ENCODE data around the gene MIA.

Gene MIA

DNA sequence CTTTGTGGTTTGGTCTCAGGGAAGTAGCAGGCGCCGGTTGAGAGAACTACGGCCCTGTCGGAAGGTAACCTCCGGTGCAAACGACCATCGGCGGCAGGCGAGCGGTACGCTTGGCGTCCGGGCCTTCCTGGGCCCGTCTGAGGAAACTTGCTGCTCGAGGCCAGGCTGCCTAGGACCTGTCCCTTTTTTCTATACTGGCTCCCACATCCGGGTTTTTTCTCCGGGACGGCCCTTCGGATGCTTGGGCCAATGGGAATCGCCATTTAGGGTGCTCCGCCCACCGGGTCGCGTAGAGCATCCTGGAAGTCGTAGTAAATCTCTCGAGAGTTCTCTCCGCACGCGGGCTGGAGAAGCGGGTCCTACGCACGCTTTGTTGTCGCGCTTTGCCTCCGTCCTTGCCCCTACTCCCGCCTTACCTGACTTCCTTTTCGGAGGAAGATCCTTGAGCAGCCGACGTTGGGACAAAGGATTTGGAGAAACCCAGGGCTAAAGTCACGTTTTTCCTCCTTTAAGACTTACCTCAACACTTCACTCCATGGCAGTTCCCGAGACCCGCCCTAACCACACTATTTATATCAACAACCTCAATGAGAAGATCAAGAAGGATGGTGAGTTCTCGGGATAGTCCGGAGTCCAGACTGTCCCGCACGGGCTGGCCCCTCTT lies 24.3 kb upstream of the MIA start, which contains the start of gene SNRPA:
TSS of gene SNRPA (plus strand) at position 330 of the 664 bp plus-strand sequence. CDS start at position 536, 206 bp downstream.
- no peaks in the 10 kb centered on the region for H3F3A ChIP-seq (ENCODE audit: insufficient read depth, low read length)
- no peaks in the 10 kb centered on the region for H3K9me2 ChIP-seq (ENCODE audit: low read depth, low read length)
- peak within 1 kb of the TSS; percentile 75 for H3K4me2 ChIP-seq (ENCODE audit: low read length)
- H3K9me3 ChIP-seq (ENCODE audit: low read length): no peaks in the 10 kb centered on the region
- H3K27me3 ChIP-seq (ENCODE audit: insufficient read depth, low read length): no peaks in the 10 kb centered on the region
- H3K9ac ChIP-seq (ENCODE audit: low read length): peak within 1 kb of the TSS; percentile 98
- no peaks in the 10 kb centered on the region for H4K20me1 ChIP-seq (ENCODE audit: insufficient read depth, low read length)
- peaks cover 61% of the 10 kb centered on the region for H3K4me1 ChIP-seq (ENCODE audit: insufficient read depth, low read length, severe bottlenecking)
- peak within 1 kb of the TSS; percentile 89 for H3K4me3 ChIP-seq (ENCODE audit: low read depth, low read length, poor library complexity, severe bottlenecking)
- no peak for TF ChIP-seq EZH2 (IDR thresholded peaks at IDR 0.05; ENCODE audit: borderline replicate concordance, low read length)
- TF ChIP-seq, protein P1, sequence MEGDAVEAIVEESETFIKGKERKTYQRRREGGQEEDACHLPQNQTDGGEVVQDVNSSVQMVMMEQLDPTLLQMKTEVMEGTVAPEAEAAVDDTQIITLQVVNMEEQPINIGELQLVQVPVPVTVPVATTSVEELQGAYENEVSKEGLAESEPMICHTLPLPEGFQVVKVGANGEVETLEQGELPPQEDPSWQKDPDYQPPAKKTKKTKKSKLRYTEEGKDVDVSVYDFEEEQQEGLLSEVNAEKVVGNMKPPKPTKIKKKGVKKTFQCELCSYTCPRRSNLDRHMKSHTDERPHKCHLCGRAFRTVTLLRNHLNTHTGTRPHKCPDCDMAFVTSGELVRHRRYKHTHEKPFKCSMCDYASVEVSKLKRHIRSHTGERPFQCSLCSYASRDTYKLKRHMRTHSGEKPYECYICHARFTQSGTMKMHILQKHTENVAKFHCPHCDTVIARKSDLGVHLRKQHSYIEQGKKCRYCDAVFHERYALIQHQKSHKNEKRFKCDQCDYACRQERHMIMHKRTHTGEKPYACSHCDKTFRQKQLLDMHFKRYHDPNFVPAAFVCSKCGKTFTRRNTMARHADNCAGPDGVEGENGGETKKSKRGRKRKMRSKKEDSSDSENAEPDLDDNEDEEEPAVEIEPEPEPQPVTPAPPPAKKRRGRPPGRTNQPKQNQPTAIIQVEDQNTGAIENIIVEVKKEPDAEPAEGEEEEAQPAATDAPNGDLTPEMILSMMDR (IDR thresholded peaks at IDR 0.05; ENCODE audit: low read length): no peak
- H3K79me2 ChIP-seq (ENCODE audit: insufficient read depth, low read length): peaks cover 49% of the 10 kb centered on the region
- H3K36me3 ChIP-seq (ENCODE audit: insufficient read depth, low read length): peaks cover 42% of the 10 kb centered on the region
- H3K27ac ChIP-seq (ENCODE audit: low read depth, low read length, poor library complexity, severe bottlenecking): peak within 1 kb of the TSS; percentile 84
- no peak within 1 kb of the TSS for H2AFZ ChIP-seq (ENCODE audit: low read length)

GRCh38 chr19:40752257-40752781 lies 23.0 kb upstream of the MIA start:
- H3K27ac ChIP-seq (ENCODE audit: low read depth, low read length, poor library complexity, severe bottlenecking): peak overlapping the region; percentile 84
- no peaks in the 10 kb centered on the region for H3K9me2 ChIP-seq (ENCODE audit: low read depth, low read length)
- peak overlapping the region; percentile 89 for H3K4me3 ChIP-seq (ENCODE audit: low read depth, low read length, poor library complexity, severe bottlenecking)
- peaks cover 71% of the 10 kb centered on the region for H3K4me1 ChIP-seq (ENCODE audit: insufficient read depth, low read length, severe bottlenecking)
- H3F3A ChIP-seq (ENCODE audit: insufficient read depth, low read length): no peaks in the 10 kb centered on the region
- TF ChIP-seq, protein P1 (IDR thresholded peaks at IDR 0.05; ENCODE audit: low read length): no peak
- TF ChIP-seq EZH2 (IDR thresholded peaks at IDR 0.05; ENCODE audit: borderline replicate concordance, low read length): no peak
- peak overlapping the region; percentile 70 for H3K4me2 ChIP-seq (ENCODE audit: low read length)
- H3K27me3 ChIP-seq (ENCODE audit: insufficient read depth, low read length): no peaks in the 10 kb centered on the region
- no peak overlapping the region for H2AFZ ChIP-seq (ENCODE audit: low read length)
- no peaks in the 10 kb centered on the region for H3K9me3 ChIP-seq (ENCODE audit: low read length)
- peaks cover 62% of the 10 kb centered on the region for H3K79me2 ChIP-seq (ENCODE audit: insufficient read depth, low read length)
- peak overlapping the region; percentile 98 for H3K9ac ChIP-seq (ENCODE audit: low read length)
- H3K36me3 ChIP-seq (ENCODE audit: insufficient read depth, low read length): peaks cover 55% of the 10 kb centered on the region
- no peaks in the 10 kb centered on the region for H4K20me1 ChIP-seq (ENCODE audit: insufficient read depth, low read length)

GRCh38 chr19:40754611-40755247 lies 20.6 kb upstream of the MIA start:
- no peaks in the 10 kb centered on the region for H3F3A ChIP-seq (ENCODE audit: insufficient read depth, low read length)
- H3K9me3 ChIP-seq (ENCODE audit: low read length): no peaks in the 10 kb centered on the region
- no peaks in the 10 kb centered on the region for H3K9me2 ChIP-seq (ENCODE audit: low read depth, low read length)
- no peaks in the 10 kb centered on the region for H4K20me1 ChIP-seq (ENCODE audit: insufficient read depth, low read length)
- H3K4me2 ChIP-seq (ENCODE audit: low read length): peak overlapping the region; percentile 73
- H3K4me1 ChIP-seq (ENCODE audit: insufficient read depth, low read length, severe bottlenecking): peaks cover 49% of the 10 kb centered on the region
- H3K27ac ChIP-seq (ENCODE audit: low read depth, low read length, poor library complexity, severe bottlenecking): peak overlapping the region; percentile 62
- TF ChIP-seq, protein P1 (IDR thresholded peaks at IDR 0.05; ENCODE audit: low read length): no peak
- no peak for TF ChIP-seq EZH2 (IDR thresholded peaks at IDR 0.05; ENCODE audit: borderline replicate concordance, low read length)
- no peak overlapping the region for H2AFZ ChIP-seq (ENCODE audit: low read length)
- H3K79me2 ChIP-seq (ENCODE audit: insufficient read depth, low read length): peaks cover 63% of the 10 kb centered on the region
- H3K36me3 ChIP-seq (ENCODE audit: insufficient read depth, low read length): peaks cover 76% of the 10 kb centered on the region
- H3K27me3 ChIP-seq (ENCODE audit: insufficient read depth, low read length): no peaks in the 10 kb centered on the region
- H3K9ac ChIP-seq (ENCODE audit: low read length): peak overlapping the region; percentile 66
- peak overlapping the region; percentile 89 for H3K4me3 ChIP-seq (ENCODE audit: low read depth, low read length, poor library complexity, severe bottlenecking)

Measured in OCI-LY1 (cell line).